ENCODE measurements around the gene PTEN.
"Not testable (repeated sequence)": the region's sequence is repeated elsewhere in the genome, so short reads cannot be mapped to it uniquely, and the experiment has no call there.

GRCh38 chr10:87881373-87882059 lies 18.1 kb downstream of the PTEN start:
- not testable (repeated sequence) for TF ChIP-seq PAX5 (IDR thresholded peaks at IDR 0.05; ENCODE audit: insufficient read depth, low read length, severe bottlenecking); POLR2A (IDR thresholded peaks at IDR 0.05; ENCODE audit: low read depth, low read length); POLR2AphosphoS5 (IDR thresholded peaks at IDR 0.05; ENCODE audit: low read depth, low read length); TAF1 (IDR thresholded peaks at IDR 0.05; ENCODE audit: low read depth, low read length); SPI1 (IDR thresholded peaks at IDR 0.05; ENCODE audit: low read depth, low read length)
